Left ventricle myocardium inferior (tissue), 1 donor: ENCODE measurements around the gene CCDC91. TPM values are rescaled to one million over a fixed set of nuclear protein-coding genes. Genes with fewer than 3 reads are reported as not detected.
"Not testable (repeated sequence)": the region's sequence is repeated elsewhere in the genome, so short reads cannot be mapped to it uniquely, and the experiment has no call there.

Experiments
- DNase-seq: peaks from one replicate; pipeline ENCODE4 v3.0.0-alpha.2; 2020
- H3K27ac ChIP-seq: fragments of 200-600 bp; replicated peaks from 2 replicates; pipeline ENCODE4 v1.8.0; 2021
- H3K27me3 ChIP-seq: fragments of 200-600 bp; 2 replicates; pipeline ENCODE4 v1.8.0; 2021; ENCODE audit warnings: low read depth
- H3K36me3 ChIP-seq: fragments of 200-600 bp; 2 replicates; pipeline ENCODE4 v1.8.0; 2021
- H3K4me1 ChIP-seq: fragments of 200-600 bp; 2 replicates; pipeline ENCODE4 v1.8.0; 2021
- H3K4me3 ChIP-seq: fragments of 200-600 bp; 2 replicates; pipeline ENCODE4 v1.8.0; 2021; ENCODE audit warnings: mild to moderate bottlenecking, moderate library complexity
- H3K9me3 ChIP-seq: fragments of 200-600 bp; replicated peaks from 2 replicates; pipeline ENCODE4 v1.8.0; 2021
- CTCF ChIP-seq: fragments of 200-600 bp; IDR thresholded peaks from 2 replicates; pipeline ENCODE4 v1.8.0; 2021; ENCODE audit warnings: antibody characterized with exemption, mild to moderate bottlenecking, borderline replicate concordance
- intact Hi-C: fragments of 100-400 bp; cut with micrococcal nuclease; formaldehyde crosslinking; loops from one replicate; pipeline ENCODE4 v1.11.0; 2022
- total RNA-seq: library from RNA; stranded (reverse); fragmentation: NEBNext Ultra II Directional; extraction: Animal tissue kit (Norgen Biotek cat#: 25700); gene quantifications from one replicate; pipeline ENCODE4 v1.2.1, GENCODE V29; 2021
- donor health status: DM: no; HTN: yes; CAD: no; lungs with severe emphysema.

Gene CCDC91
- total RNA-seq, 1 donor from 2014 or later, result 46.4 TPM

- Histone ChIP-seq H3K9me3 (peaks cover 4% of the 10 kb centered on the region), H3K4me1 (no peaks in the 10 kb centered on the region), H3K27me3 (no peaks in the 10 kb centered on the region), H3K36me3 (no peaks in the 10 kb centered on the region), H3K4me3 (no peak overlapping the region), H3K27ac (no peak overlapping the region)
- intact Hi-C loops, result no loop called here
- TF ChIP-seq CTCF, result no peak
- DNase-seq, result no peak
Measured at GRCh38 chr12:28184375-28184774, 5.9 kb upstream of the CCDC91 start.

GRCh38 chr12:28186500-28186899 is 3.8 kb upstream of the CCDC91 start:
- TF ChIP-seq CTCF, result no peak
- peaks cover 4% of the 10 kb centered on the region for H3K9me3 ChIP-seq
- H3K27ac ChIP-seq, result no peak overlapping the region
- no peaks in the 10 kb centered on the region for H3K36me3 ChIP-seq
- H3K4me1 ChIP-seq, result peaks cover 16% of the 10 kb centered on the region
- no peak for DNase-seq
- no peak overlapping the region for H3K4me3 ChIP-seq
- no peaks in the 10 kb centered on the region for H3K27me3 ChIP-seq
- intact Hi-C loops, result no loop called here

DNA sequence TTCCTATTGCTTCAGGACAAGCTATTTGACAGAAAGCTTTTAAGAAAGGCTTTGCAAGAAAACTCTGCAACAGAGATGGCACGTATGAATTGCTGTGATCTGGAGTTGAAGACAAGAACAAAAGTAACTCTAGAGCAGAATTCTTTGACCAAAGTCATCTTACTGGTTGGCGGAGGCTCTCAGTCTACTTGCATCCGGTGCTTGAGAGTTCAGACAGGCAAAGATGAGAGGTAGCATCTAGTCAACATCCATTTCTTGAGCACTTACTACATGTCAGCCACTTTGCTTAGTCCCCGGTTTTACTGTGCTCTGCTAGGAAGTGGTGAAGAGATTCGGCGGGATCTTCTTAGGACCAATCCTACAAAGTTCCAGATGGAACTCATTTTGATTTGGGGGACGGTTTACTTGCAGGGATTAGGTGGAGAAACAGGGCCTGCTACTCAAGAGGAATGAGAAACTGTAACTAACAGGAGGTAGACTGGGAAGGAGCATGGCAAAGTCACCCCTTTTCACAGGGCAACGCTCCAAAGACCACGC is 404 bp upstream of the CCDC91 start:
- Histone ChIP-seq H3K27ac (peak overlapping the region; percentile 99), H3K9me3 (peaks cover 19% of the 10 kb centered on the region), H3K27me3 (no peaks in the 10 kb centered on the region), H3K36me3 (no peaks in the 10 kb centered on the region), H3K4me1 (peaks cover 25% of the 10 kb centered on the region), H3K4me3 (peak overlapping the region; percentile 92)
- intact Hi-C loops, result no loop called here
- TF ChIP-seq CTCF, result no peak
- no peak for DNase-seq

DNA sequence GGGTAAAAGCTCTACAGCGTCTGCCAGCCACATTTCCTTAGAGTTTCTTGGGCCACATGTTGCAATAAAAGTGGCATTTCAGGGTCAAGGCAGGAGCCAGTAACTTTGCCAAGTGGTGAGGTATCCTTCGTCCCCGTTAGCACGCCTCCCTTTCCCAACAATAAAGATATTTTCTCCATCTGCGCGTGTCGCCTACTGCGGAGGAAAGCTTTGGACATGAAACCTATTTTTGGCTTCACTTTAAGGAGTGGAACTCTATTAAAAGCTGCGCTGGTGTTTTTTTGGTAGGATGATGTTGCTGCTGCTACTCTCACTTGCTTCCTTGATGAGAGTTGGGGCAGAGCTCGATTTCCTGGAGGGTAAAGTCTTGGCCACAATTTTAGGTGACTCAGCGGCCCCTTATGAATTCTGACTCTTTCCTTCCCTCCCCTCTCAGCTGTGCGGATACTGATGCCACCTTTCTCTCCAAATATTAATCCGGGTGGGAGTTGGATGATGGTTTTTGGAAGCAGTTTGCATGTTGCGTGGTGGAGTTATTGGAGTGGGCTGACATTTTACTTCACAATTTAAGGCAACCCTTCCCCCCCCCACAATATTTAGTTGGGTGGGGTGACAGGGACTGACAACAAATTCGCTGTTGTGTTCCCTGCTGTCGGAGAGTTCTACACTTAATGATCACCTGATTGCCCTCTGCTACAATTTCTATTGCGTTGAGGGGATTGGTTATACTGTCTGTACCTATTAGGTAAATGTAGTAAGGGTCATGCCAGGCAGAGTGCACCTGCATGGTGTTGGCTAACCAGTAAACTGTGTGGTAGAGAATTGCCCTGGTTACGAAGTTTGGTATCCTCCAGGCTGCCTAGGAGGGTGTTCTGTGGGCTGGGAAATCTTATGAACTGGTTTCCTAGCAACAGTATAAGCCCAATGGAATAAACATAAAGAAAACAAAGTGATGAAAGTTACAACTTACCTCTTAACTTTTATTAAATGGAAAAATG is 1.1 kb downstream of the CCDC91 start:
- Histone ChIP-seq H3K4me3 (peak overlapping the region; percentile 92), H3K27ac (peak overlapping the region; percentile 99), H3K9me3 (peaks cover 22% of the 10 kb centered on the region), H3K36me3 (no peaks in the 10 kb centered on the region), H3K27me3 (no peaks in the 10 kb centered on the region), H3K4me1 (peaks cover 25% of the 10 kb centered on the region)
- no peak for TF ChIP-seq CTCF
- no peak for DNase-seq
- intact Hi-C loops, result no loop called here

GRCh38 chr12:28192125-28192524 is 1.9 kb downstream of the CCDC91 start:
- no peak overlapping the region for H3K4me3 ChIP-seq
- DNase-seq, result no peak
- intact Hi-C loops, result no loop called here
- H3K4me1 ChIP-seq, result peaks cover 25% of the 10 kb centered on the region
- peak overlapping the region; percentile 99 for H3K27ac ChIP-seq
- H3K36me3 ChIP-seq, result no peaks in the 10 kb centered on the region
- TF ChIP-seq CTCF, result no peak
- H3K9me3 ChIP-seq, result peaks cover 22% of the 10 kb centered on the region
- H3K27me3 ChIP-seq, result no peaks in the 10 kb centered on the region

DNA sequence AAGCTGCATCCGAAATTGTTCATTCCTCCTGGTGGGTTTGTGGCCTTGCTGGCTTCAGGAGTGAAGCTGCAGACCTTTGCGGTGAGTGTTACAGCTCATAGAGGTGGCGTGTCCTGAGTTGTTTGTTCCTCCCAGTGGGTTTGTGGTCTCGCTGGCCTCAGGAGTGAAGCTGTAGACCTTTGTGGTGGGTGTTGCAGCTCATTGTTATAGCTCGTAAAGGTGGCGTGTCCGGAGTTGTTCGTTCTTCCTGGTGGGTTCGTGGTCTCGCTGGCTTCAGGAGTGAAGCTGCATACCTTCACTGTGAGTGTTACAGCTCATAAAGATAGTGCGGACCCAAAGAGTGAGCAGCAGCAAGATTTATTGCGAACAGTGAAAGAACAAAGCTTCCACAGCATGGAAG is 4.4 kb downstream of the CCDC91 start:
- H3K36me3 ChIP-seq, intact Hi-C loops, DNase-seq, H3K27me3 ChIP-seq, H3K27ac ChIP-seq, H3K4me3 ChIP-seq: not testable (repeated sequence)
- Histone ChIP-seq H3K4me1 (peaks cover 33% of the 10 kb centered on the region), H3K9me3 (peaks cover 22% of the 10 kb centered on the region)

GRCh38 chr12:28201136-28201535 is 10.9 kb downstream of the CCDC91 start:
- H3K9me3 ChIP-seq, DNase-seq, intact Hi-C loops, H3K4me3 ChIP-seq, H3K27me3 ChIP-seq, H3K36me3 ChIP-seq, H3K27ac ChIP-seq: not testable (repeated sequence)
- H3K4me1 ChIP-seq, result peaks cover 19% of the 10 kb centered on the region
